ENCODE data around the gene ROR1.

DNA sequence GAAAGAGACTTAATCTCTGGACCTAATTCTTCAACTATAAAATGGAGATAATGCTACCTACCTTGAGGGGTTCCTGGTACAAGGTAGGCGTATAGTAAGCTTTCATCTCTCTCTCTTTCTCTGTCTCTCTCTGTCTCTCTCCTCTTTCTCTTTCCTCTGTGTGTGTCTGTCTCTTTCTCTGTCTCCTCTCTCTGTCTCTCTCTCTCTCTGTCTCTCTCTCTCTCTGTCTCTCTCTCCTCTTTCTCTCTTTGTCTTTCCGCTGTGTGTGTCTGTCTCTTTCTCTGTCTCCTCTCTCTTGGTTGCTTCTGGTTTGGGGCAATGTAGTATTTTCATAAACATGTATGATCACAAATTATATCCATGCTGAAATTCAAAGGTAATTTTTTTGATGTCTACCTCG, 353.5 kb downstream of the ROR1 start:
- TF ChIP-seq CTCF (IDR thresholded peaks at IDR 0.05; ENCODE audit: low read length) (no peak), EZH2 (optimal IDR thresholded peaks at IDR 0.05; ENCODE audit: low read depth, low read length) (no peak)
